H1 (cell line): ENCODE data around the gene THADA. TPM values are rescaled to one million over a fixed set of nuclear protein-coding genes. Genes with fewer than 3 reads are reported as not detected.
"Not testable (repeated sequence)": the region's sequence is repeated elsewhere in the genome, so short reads cannot be mapped to it uniquely, and the experiment has no call there.

Source experiments
- CTCF ChIA-PET: fragments of 300-600 bp; sonication (Branson Sonifier 250); formaldehyde crosslinking; loops from one replicate; lab custom pipeline; 2021; ENCODE audit not compliant: partially characterized antibody; lab: Charles Lee
- POLR2A ChIA-PET: fragments of 300-600 bp; sonication (Branson Sonifier 250); formaldehyde crosslinking; loops from one replicate; lab custom pipeline; 2021; ENCODE audit warnings: inconsistent platforms; ENCODE audit not compliant: partially characterized antibody; lab: Charles Lee
- DNase-seq, 2 experiments: peaks; one replicate each; pipeline versions ENCODE4 v3.0.0 to v3.0.0-alpha.2; 2010 to 2022; ENCODE audit warnings: low spot score in 2 of 2, low read depth in 1 of 2, mixed read lengths in 1 of 2
- FAIRE-seq: peaks from 2 replicates; lab custom pipeline; 2011; peaks lifted over from hg19 to GRCh38; lab: Jason Lieb, UNC
- H2AFZ ChIP-seq: 2 replicates; pipeline ENCODE4 v1.8.1; 2012; ENCODE audit warnings: low read length, inconsistent platforms
- H2AK5ac ChIP-seq: 2 replicates; pipeline ENCODE4 v1.6.1; 2013; ENCODE audit warnings: low read depth, low read length
- H2BK120ac ChIP-seq: replicated peaks from 2 replicates; pipeline ENCODE3; 2013; ENCODE audit warnings: low read depth, low read length, inconsistent platforms
- H2BK12ac ChIP-seq: 2 replicates; pipeline ENCODE4 v1.6.1; 2013; ENCODE audit warnings: low read depth, low read length
- H2BK15ac ChIP-seq: 2 replicates; pipeline ENCODE4 v1.6.1; 2013; ENCODE audit warnings: low read length
- H2BK20ac ChIP-seq: 2 replicates; pipeline ENCODE4 v1.6.1; 2013; ENCODE audit warnings: low read length
- H2BK5ac ChIP-seq: 2 replicates; pipeline ENCODE4 v1.6.1; 2013; ENCODE audit warnings: low read depth, low read length
- H3K14ac ChIP-seq: 2 replicates; pipeline ENCODE4 v1.6.1; 2013; ENCODE audit warnings: inconsistent platforms; ENCODE audit not compliant: insufficient read length
- H3K18ac ChIP-seq: 2 replicates; pipeline ENCODE4 v1.6.1; 2013; ENCODE audit warnings: low read length; ENCODE audit errors: extremely low read depth
- H3K23ac ChIP-seq: 2 replicates; pipeline ENCODE4 v1.6.1; 2013; ENCODE audit warnings: inconsistent platforms; ENCODE audit not compliant: insufficient read length
- H3K23me2 ChIP-seq: 2 replicates; pipeline ENCODE4 v1.6.1; 2013; ENCODE audit warnings: low read depth, low read length
- H3K27ac ChIP-seq: 2 replicates; pipeline ENCODE4 v1.6.1; 2011; ENCODE audit warnings: low read depth, low read length, inconsistent platforms
- H3K27me3 ChIP-seq, 4 experiments: replicated peaks in 1 of 4; 1 replicate in 1 of 4; 2 replicates in 3 of 4; pipeline versions ENCODE4 v1.6.1 to v1.8.1; 2011 to 2013; ENCODE audit warnings: low read length in 3 of 4, mild to moderate bottlenecking in 3 of 4, inconsistent platforms in 2 of 4, mixed read lengths in 2 of 4, moderate library complexity in 1 of 4; ENCODE audit not compliant: control insufficient read depth in 3 of 4, insufficient read depth in 3 of 4; ENCODE audit errors: extremely low read depth in 1 of 4
- H3K36me3 ChIP-seq, 4 experiments: 2 replicates each; pipeline versions ENCODE4 v1.6.1 to v1.8.1; 2011 to 2013; ENCODE audit warnings: mild to moderate bottlenecking in 4 of 4, low read length in 3 of 4, moderate library complexity in 2 of 4, control low read depth in 1 of 4, inconsistent platforms in 1 of 4; ENCODE audit not compliant: insufficient read depth in 4 of 4, control insufficient read depth in 2 of 4
- H3K4ac ChIP-seq: replicated peaks from 2 replicates; pipeline ENCODE3; 2013; ENCODE audit warnings: low read length, low read depth, mixed read lengths, inconsistent platforms; ENCODE audit not compliant: insufficient read length
- H3K4me1 ChIP-seq, 4 experiments: replicated peaks in 1 of 4; 1 replicate in 1 of 4; 2 replicates in 3 of 4; pipeline versions ENCODE4 v1.6.1 to v1.8.1; 2011 to 2013; ENCODE audit warnings: low read length in 3 of 4, inconsistent platforms in 2 of 4, mixed read lengths in 1 of 4; ENCODE audit not compliant: insufficient read depth in 4 of 4, control insufficient read depth in 3 of 4
- H3K4me2 ChIP-seq, 2 experiments: 2 replicates each; pipeline versions ENCODE4 v1.6.1 to v1.8.1; 2011 to 2013; ENCODE audit warnings: low read depth in 2 of 2, low read length in 2 of 2, control low read depth in 1 of 2, inconsistent platforms in 1 of 2, mild to moderate bottlenecking in 1 of 2; ENCODE audit not compliant: insufficient read depth in 1 of 2
- H3K4me3 ChIP-seq, 4 experiments: fragments of 200-600, 300-600 bp in 1 of 4; sonication (generic), shearing (Covaris generic), sonication (Bioruptor Twin) in 1 of 4; 2 replicates each; pipeline versions ENCODE4 v1.5.1 to v1.8.1; 2011 to 2016; ENCODE audit warnings: low read length in 4 of 4, low read depth in 3 of 4, control low read depth in 2 of 4, inconsistent platforms in 2 of 4, mild to moderate bottlenecking in 2 of 4, mixed read lengths in 1 of 4, moderate library complexity in 1 of 4; ENCODE audit not compliant: insufficient read depth in 2 of 4; ENCODE audit errors: extremely low read depth in 1 of 4
- H3K56ac ChIP-seq: replicated peaks from 2 replicates; pipeline ENCODE3; 2013; ENCODE audit warnings: low read depth, mild to moderate bottlenecking, mixed read lengths, low read length, inconsistent platforms; ENCODE audit not compliant: insufficient read length
- H3K79me1 ChIP-seq: 2 replicates; pipeline ENCODE4 v1.6.1; 2013; ENCODE audit warnings: low read depth, low read length, control low read depth
- H3K79me2 ChIP-seq, 2 experiments: 2 replicates each; pipeline versions ENCODE4 v1.6.1 to v1.8.1; 2012 to 2013; ENCODE audit warnings: low read length in 2 of 2, mild to moderate bottlenecking in 2 of 2, inconsistent platforms in 1 of 2; ENCODE audit not compliant: insufficient read depth in 2 of 2, control insufficient read depth in 1 of 2
- H3K9ac ChIP-seq, 4 experiments: replicated peaks in 1 of 4; 1 replicate in 1 of 4; 2 replicates in 3 of 4; pipeline versions ENCODE4 v1.6.1 to v1.8.1; 2011 to 2013; ENCODE audit warnings: low read depth in 3 of 4, low read length in 3 of 4, control low read depth in 2 of 4, mild to moderate bottlenecking in 2 of 4, moderate library complexity in 2 of 4, inconsistent platforms in 1 of 4; ENCODE audit errors: extremely low read depth in 1 of 4
- H3K9me3 ChIP-seq, 2 experiments: 2 replicates each; pipeline versions ENCODE4 v1.6.1 to v1.8.1; 2012 to 2013; ENCODE audit warnings: mild to moderate bottlenecking in 2 of 2, moderate library complexity in 2 of 2, control low read depth in 1 of 2, inconsistent platforms in 1 of 2, low read depth in 1 of 2, low read length in 1 of 2, mixed read lengths in 1 of 2; ENCODE audit not compliant: insufficient read depth in 2 of 2
- H4K20me1 ChIP-seq, 2 experiments: replicated peaks in 1 of 2; 2 replicates each; pipeline versions ENCODE3 to v1.8.1; 2011 to 2013; ENCODE audit warnings: inconsistent platforms in 2 of 2, low read length in 2 of 2, mild to moderate bottlenecking in 1 of 2; ENCODE audit not compliant: insufficient read depth in 2 of 2, control insufficient read depth in 1 of 2
- H4K5ac ChIP-seq: 2 replicates; pipeline ENCODE4 v1.6.1; 2013; ENCODE audit warnings: low read length, low read depth, mixed read lengths, inconsistent platforms; ENCODE audit not compliant: insufficient read length
- H4K8ac ChIP-seq: 2 replicates; pipeline ENCODE4 v1.8.0; 2013; ENCODE audit warnings: mild to moderate bottlenecking, moderate library complexity, low read length, inconsistent platforms; ENCODE audit not compliant: insufficient read depth; ENCODE audit errors: extremely low read depth
- H4K91ac ChIP-seq: replicated peaks from 2 replicates; pipeline ENCODE3; 2013; ENCODE audit warnings: low read length, mixed read lengths, inconsistent platforms; ENCODE audit not compliant: insufficient read length
- WGBS, 2 experiments: shearing (Covaris generic) in 1 of 2; methylation state at CpG; one replicate each; pipeline versions ENCODE4 v1.1.6 to v1.1.7; 2013 to 2015; ENCODE audit warnings: low lambda C conversion rate in 2 of 2, mixed read lengths in 2 of 2, inconsistent platforms in 1 of 2, low coverage in 1 of 2, missing lambda C conversion rate in 1 of 2; ENCODE audit not compliant: insufficient replicate concordance in 2 of 2, insufficient coverage in 1 of 2, insufficient read length in 1 of 2; ENCODE audit errors: extremely low coverage in 1 of 2, missing lambda C conversion rate in 1 of 2; 5-methylcytosine and 5-hydroxymethylcytosine counted together
- polyA plus RNA-seq, 7 experiments: library from polyadenylated mRNA; depleted of rRNA in 3 of 7; stranded (reverse) in 5 of 7; unstranded in 2 of 7; fragments of >200 nt in 5 of 7; fragments of 200-250 nt in 2 of 7; gene quantifications; 1 replicate in 5 of 7; 2 replicates in 1 of 7; 4 replicates in 1 of 7; pipeline versions ENCODE4 v1.2.1 to v1.2.3, GENCODE V29; 2011 to 2013; ENCODE audit warnings: missing spikeins in 2 of 7, mixed read lengths in 2 of 7
- total RNA-seq: library from RNA; stranded (reverse); fragmentation: NEBNext Ultra II Directional; extraction: Animal tissue kit (Norgen Biotek cat#: 25700); gene quantifications from 2 replicates; pipeline ENCODE4 v1.2.1, GENCODE V29; 2021

Gene THADA
- total and polyA plus RNA-seq, 2 of the 8 experiments (the other 6 are each of a cell fraction or from before 2014, with no cell fraction given), result 22.4 to 26.8 TPM

DNA sequence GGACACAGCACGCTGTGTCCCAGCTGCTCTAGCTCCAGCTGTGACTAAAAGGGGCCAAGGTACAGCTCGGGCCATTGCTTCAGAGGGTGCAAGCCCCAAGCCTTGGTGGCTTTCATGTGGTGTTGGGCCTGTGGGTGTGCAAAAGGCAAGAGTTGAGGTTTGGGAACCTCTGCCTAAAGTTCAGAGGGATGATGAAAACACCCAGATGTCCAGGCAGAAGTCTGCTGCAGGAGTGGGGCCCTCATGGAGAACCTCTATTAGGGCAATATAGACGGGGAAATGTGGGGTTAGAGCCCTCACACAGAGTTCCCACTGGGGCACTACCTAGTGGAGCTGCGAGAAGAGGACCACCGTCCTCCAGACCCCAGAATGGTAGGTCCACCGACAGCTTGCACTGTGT lies 311.5 kb downstream of the THADA start:
- H3K4me1 ChIP-seq, H2BK5ac ChIP-seq, H4K20me1 ChIP-seq, H3K56ac ChIP-seq, H2AFZ ChIP-seq, H3K4me3 ChIP-seq, H3K14ac ChIP-seq, H4K5ac ChIP-seq, H3K23ac ChIP-seq, H3K4ac ChIP-seq, H2BK20ac ChIP-seq, H4K91ac ChIP-seq, H2BK120ac ChIP-seq, FAIRE-seq, H3K4me2 ChIP-seq, H4K8ac ChIP-seq, H3K79me2 ChIP-seq, H2AK5ac ChIP-seq, H3K23me2 ChIP-seq, H3K27ac ChIP-seq, H3K18ac ChIP-seq, DNase-seq, H2BK15ac ChIP-seq, H3K79me1 ChIP-seq, H3K27me3 ChIP-seq, H3K9ac ChIP-seq, H2BK12ac ChIP-seq, POLR2A ChIA-PET: not testable (repeated sequence)
- CTCF ChIA-PET, result interaction anchor here (0.7 to 1.8 kb wide), 2 partner anchors 44 to 116 kb away, joined by 3 to 8 read pairs; no protein-coding TSS in a partner anchor
- 88% methylated on average over 6 of the region's 6 CpGs; no CpG with 5 or more reads in 1 of the 2 experiments for WGBS, 2 experiments
- peaks cover 0 to 31% (median 12%) of the 10 kb centered on the region in 4 experiments; a peak in 6 of 8 replicates for H3K36me3 ChIP-seq
- peaks cover 15 to 18% of the 10 kb centered on the region in 2 experiments for H3K9me3 ChIP-seq
